Loucy (cell line): ENCODE results near the gene TMEM126A.

Experiments used
- H2AFZ ChIP-seq: fragments of 200-600 bp; sonication (generic); 2 replicates; pipeline ENCODE4 v1.6.0; 2016; ENCODE audit warnings: antibody characterized with exemption, mild to moderate bottlenecking, low read length, moderate library complexity
- H3F3A ChIP-seq: fragments of 200-600 bp; 2 replicates; pipeline ENCODE4 v1.6.0; 2016; ENCODE audit warnings: antibody characterized with exemption, low read depth, mild to moderate bottlenecking
- H3K27me3 ChIP-seq: fragments of 200-600 bp; sonication (generic); 2 replicates; pipeline ENCODE4 v1.6.1; 2014; ENCODE audit warnings: low read length, mild to moderate bottlenecking; ENCODE audit not compliant: insufficient read depth, poor library complexity, severe bottlenecking
- H3K36me3 ChIP-seq: fragments of 200-600 bp; sonication (generic); 2 replicates; pipeline ENCODE4 v1.6.1; 2016; ENCODE audit warnings: low read length; ENCODE audit not compliant: insufficient read depth
- H3K4me1 ChIP-seq: fragments of 200-600 bp; sonication (generic); 2 replicates; pipeline ENCODE4 v1.5.1; 2014; ENCODE audit warnings: low read length, mild to moderate bottlenecking; ENCODE audit not compliant: insufficient read depth, poor library complexity, severe bottlenecking
- H3K4me2 ChIP-seq: fragments of 200-600 bp; sonication (generic); 2 replicates; pipeline ENCODE4 v1.6.0; 2014; ENCODE audit warnings: antibody characterized with exemption, low read length, low read depth, mild to moderate bottlenecking; ENCODE audit not compliant: poor library complexity, severe bottlenecking
- H3K4me3 ChIP-seq: fragments of 200-600 bp; sonication (generic); 2 replicates; pipeline ENCODE4 v1.5.1; 2014; ENCODE audit warnings: low read length, mild to moderate bottlenecking, mixed read lengths; ENCODE audit not compliant: poor library complexity, severe bottlenecking
- H3K79me2 ChIP-seq: fragments of 200-600 bp; sonication (generic); 2 replicates; pipeline ENCODE4 v1.6.1; 2014; ENCODE audit warnings: low read length; ENCODE audit not compliant: insufficient read depth
- H3K9ac ChIP-seq: fragments of 200-600 bp; sonication (generic); 2 replicates; pipeline ENCODE4 v1.6.0; 2014; ENCODE audit warnings: mild to moderate bottlenecking, low read depth, low read length, moderate library complexity; ENCODE audit not compliant: poor library complexity, severe bottlenecking
- H3K9me2 ChIP-seq: fragments of 200-600 bp; sonication (generic); replicated peaks from 2 replicates; pipeline ENCODE4 v1.6.1; 2016; ENCODE audit warnings: low read depth, low read length, mixed read lengths
- H3K9me3 ChIP-seq: fragments of 200-600 bp; sonication (generic); 2 replicates; pipeline ENCODE4 v1.6.1; 2014; ENCODE audit warnings: mild to moderate bottlenecking, antibody characterized with exemption, low read length, low read depth; ENCODE audit not compliant: insufficient read depth
- H4K20me1 ChIP-seq: fragments of 200-600 bp; sonication (generic); 2 replicates; pipeline ENCODE4 v1.6.0; 2014; ENCODE audit warnings: antibody characterized with exemption, low read length, mild to moderate bottlenecking; ENCODE audit not compliant: insufficient read depth, poor library complexity, severe bottlenecking
- CTCF ChIP-seq: fragments of 200-600 bp; sonication (generic); conservative IDR thresholded peaks from 2 replicates; pipeline ENCODE4 v1.5.1; 2014; ENCODE audit warnings: mild to moderate bottlenecking, antibody characterized with exemption, low read length
- EZH2phosphoT487 ChIP-seq: fragments of 200-600 bp; IDR thresholded peaks from 2 replicates; pipeline ENCODE4 v1.6.1; 2018; ENCODE audit warnings: antibody characterized with exemption, mild to moderate bottlenecking, moderate library complexity, borderline replicate concordance

TMEM126A gene

GRCh38 chr11:85680897-85681296, 33.1 kb downstream of the TMEM126A start:
- H3K4me1 ChIP-seq = no peaks in the 10 kb centered on the region
- no peaks in the 10 kb centered on the region for H3F3A ChIP-seq
- no peak overlapping the region for H3K4me3 ChIP-seq
- no peaks in the 10 kb centered on the region for H3K9me3 ChIP-seq
- H3K9me2 ChIP-seq = no peaks in the 10 kb centered on the region
- TF ChIP-seq CTCF (no peak), EZH2phosphoT487 (no peak)
- H4K20me1 ChIP-seq = no peaks in the 10 kb centered on the region
- no peak overlapping the region for H2AFZ ChIP-seq
- peaks cover 11% of the 10 kb centered on the region for H3K27me3 ChIP-seq
- no peaks in the 10 kb centered on the region for H3K79me2 ChIP-seq
- no peaks in the 10 kb centered on the region for H3K36me3 ChIP-seq
- H3K9ac ChIP-seq = no peak overlapping the region
- no peak overlapping the region for H3K4me2 ChIP-seq

- Histone ChIP-seq H3K9me3 (no peaks in the 10 kb centered on the region), H2AFZ (no peak overlapping the region), H3K27me3 (peaks cover 11% of the 10 kb centered on the region), H3K9me2 (no peaks in the 10 kb centered on the region), H3K4me1 (no peaks in the 10 kb centered on the region), H3K79me2 (no peaks in the 10 kb centered on the region), H3K9ac (no peak overlapping the region), H3F3A (no peaks in the 10 kb centered on the region), H3K4me3 (no peak overlapping the region), H3K36me3 (no peaks in the 10 kb centered on the region), H4K20me1 (no peaks in the 10 kb centered on the region), H3K4me2 (no peak overlapping the region)
- TF ChIP-seq CTCF = no peak
- no peak for TF ChIP-seq EZH2phosphoT487
Measured at GRCh38 chr11:85682330-85683305, 34.9 kb downstream of the TMEM126A start.

GRCh38 chr11:85685125-85685819, 37.5 kb downstream of the TMEM126A start:
- Histone ChIP-seq H3K79me2 (no peaks in the 10 kb centered on the region), H3K4me3 (no peak overlapping the region), H3K4me2 (no peak overlapping the region), H3K9me3 (no peaks in the 10 kb centered on the region), H3K9me2 (no peaks in the 10 kb centered on the region), H4K20me1 (no peaks in the 10 kb centered on the region), H2AFZ (0 out of 2 replicates have a peak overlapping the region, but pooled peaks have one; percentile 38), H3K4me1 (no peaks in the 10 kb centered on the region), H3K9ac (no peak overlapping the region), H3K36me3 (no peaks in the 10 kb centered on the region), H3K27me3 (peaks cover 4% of the 10 kb centered on the region), H3F3A (no peaks in the 10 kb centered on the region)
- no peak for TF ChIP-seq CTCF
